Neural progenitor cell (in vitro differentiated cells): Measurements from ENCODE around the gene ST8SIA5. TPM values are rescaled to one million over a fixed set of nuclear protein-coding genes. Genes with fewer than 3 reads are reported as not detected.

Experiments
- DNase-seq: peaks from one replicate; pipeline ENCODE4 v3.0.0-alpha.2; 2016; ENCODE audit warnings: low spot score
- H2AFZ ChIP-seq: fragments of 200-600 bp; sonication (generic); replicated peaks from 2 replicates; pipeline ENCODE4 v1.6.1; 2016; ENCODE audit warnings: antibody characterized with exemption
- H3F3A ChIP-seq: fragments of 200-600 bp; sonication (generic); 2 replicates; pipeline ENCODE4 v1.6.1; 2016; ENCODE audit warnings: antibody characterized with exemption, low read depth
- H3K27ac ChIP-seq: fragments of 200-600 bp; sonication (generic); 2 replicates; pipeline ENCODE4 v1.5.1; 2016; ENCODE audit warnings: mild to moderate bottlenecking
- H3K27me3 ChIP-seq: fragments of 200-600 bp; sonication (generic); 2 replicates; pipeline ENCODE4 v1.6.1; 2016; ENCODE audit warnings: mild to moderate bottlenecking, moderate library complexity
- H3K36me3 ChIP-seq: fragments of 200-600 bp; sonication (generic); 2 replicates; pipeline ENCODE4 v1.5.1; 2016
- H3K4me1 ChIP-seq: fragments of 200-600 bp; sonication (generic); 2 replicates; pipeline ENCODE4 v1.6.1; 2016; ENCODE audit warnings: mixed run types
- H3K4me2 ChIP-seq: fragments of 200-600 bp; sonication (generic); 2 replicates; pipeline ENCODE4 v1.6.1; 2016
- H3K4me3 ChIP-seq: fragments of 200-600 bp; sonication (generic); 2 replicates; pipeline ENCODE4 v1.5.1; 2016
- H3K79me2 ChIP-seq: fragments of 200-600 bp; sonication (generic); 2 replicates; pipeline ENCODE4 v1.6.1; 2016; ENCODE audit warnings: low read depth
- H3K9ac ChIP-seq: fragments of 200-600 bp; sonication (generic); 2 replicates; pipeline ENCODE4 v1.6.1; 2016
- H3K9me3 ChIP-seq: fragments of 200-600 bp; sonication (generic); 2 replicates; pipeline ENCODE4 v1.5.1; 2016; ENCODE audit warnings: low read depth
- H4K20me1 ChIP-seq: fragments of 200-600 bp; sonication (generic); 2 replicates; pipeline ENCODE4 v1.6.1; 2016; ENCODE audit warnings: low read depth
- H3K27ac Mint-ChIP-seq: 3 replicates; pipeline ENCODE4 v1.8.0; 2021; ENCODE audit warnings: mixed read lengths
- H3K27me3 Mint-ChIP-seq: 2 replicates; pipeline ENCODE4 v1.8.0; 2022; ENCODE audit warnings: low read depth, mild to moderate bottlenecking, inconsistent platforms, moderate library complexity, mixed read lengths; ENCODE audit not compliant: insufficient read depth
- H3K36me3 Mint-ChIP-seq: 3 replicates; pipeline ENCODE4 v1.8.0; 2021; ENCODE audit warnings: mixed read lengths
- H3K4me1 Mint-ChIP-seq: 3 replicates; pipeline ENCODE4 v1.8.0; 2021; ENCODE audit warnings: mixed read lengths
- H3K4me3 Mint-ChIP-seq: 3 replicates; pipeline ENCODE4 v1.8.0; 2021; ENCODE audit warnings: mild to moderate bottlenecking, moderate library complexity, mixed read lengths
- H3K9me3 Mint-ChIP-seq: 3 replicates; pipeline ENCODE4 v1.8.0; 2020; ENCODE audit warnings: mixed read lengths
- CTCF ChIP-seq: fragments of 200-600 bp; sonication (generic); IDR thresholded peaks from 2 replicates; pipeline ENCODE4 v1.5.1; 2017; ENCODE audit warnings: antibody characterized with exemption, mild to moderate bottlenecking
- EZH2 ChIP-seq: fragments of 200-600 bp; sonication (generic); IDR thresholded peaks from 2 replicates; pipeline ENCODE4 v1.6.1; 2017; ENCODE audit warnings: antibody characterized with exemption, mild to moderate bottlenecking, moderate library complexity
- EZH2phosphoT487 ChIP-seq: fragments of 200-600 bp; sonication (generic); IDR thresholded peaks from 2 replicates; pipeline ENCODE4 v1.6.1; 2017; ENCODE audit warnings: antibody characterized with exemption
- total RNA-seq: library from RNA; depleted of rRNA; stranded (reverse); fragments of >200 nt; gene quantifications from 2 replicates; pipeline ENCODE4 v1.2.3, GENCODE V29; 2015; ENCODE audit warnings: low replicate concordance

ST8SIA5 gene
- total RNA-seq, 1 donor from 2014 or later, result 0.04 TPM

GRCh38 chr18:46696268-46696667 lies 60.6 kb downstream of the ST8SIA5 start:
- H3K4me1 ChIP-seq, result no peaks in the 10 kb centered on the region
- no peaks in the 10 kb centered on the region for H3K36me3 ChIP-seq
- Mint-ChIP-seq H3K27ac (no peak overlapping the region), H3K36me3 (no peaks in the 10 kb centered on the region), H3K27me3 (peaks cover 5% of the 10 kb centered on the region), H3K4me3 (no peak overlapping the region), H3K4me1 (no peaks in the 10 kb centered on the region), H3K9me3 (peaks cover 5% of the 10 kb centered on the region)
- H3K9ac ChIP-seq, result no peak overlapping the region
- no peaks in the 10 kb centered on the region for H3K27me3 ChIP-seq
- no peak for DNase-seq
- no peak overlapping the region for H2AFZ ChIP-seq
- H3K4me2 ChIP-seq, result no peak overlapping the region
- H3K4me3 ChIP-seq, result no peak overlapping the region
- H3K9me3 ChIP-seq, result no peaks in the 10 kb centered on the region
- H4K20me1 ChIP-seq, result no peaks in the 10 kb centered on the region
- no peak overlapping the region for H3K27ac ChIP-seq
- H3F3A ChIP-seq, result no peaks in the 10 kb centered on the region
- no peaks in the 10 kb centered on the region for H3K79me2 ChIP-seq
- TF ChIP-seq EZH2phosphoT487 (no peak), EZH2 (no peak), CTCF (no peak)

GRCh38 chr18:46693996-46694395 lies 62.9 kb downstream of the ST8SIA5 start:
- Histone ChIP-seq H3K4me2 (no peak overlapping the region), H3F3A (no peaks in the 10 kb centered on the region), H3K9me3 (no peaks in the 10 kb centered on the region), H2AFZ (no peak overlapping the region), H3K36me3 (no peaks in the 10 kb centered on the region), H3K4me3 (no peak overlapping the region), H3K79me2 (no peaks in the 10 kb centered on the region), H3K27ac (no peak overlapping the region), H3K27me3 (no peaks in the 10 kb centered on the region), H3K9ac (no peak overlapping the region), H4K20me1 (no peaks in the 10 kb centered on the region), H3K4me1 (no peaks in the 10 kb centered on the region)
- TF ChIP-seq EZH2 (no peak), EZH2phosphoT487 (no peak), CTCF (no peak)
- peaks cover 5% of the 10 kb centered on the region for H3K27me3 Mint-ChIP-seq
- no peaks in the 10 kb centered on the region for H3K4me1 Mint-ChIP-seq
- no peak overlapping the region for H3K27ac Mint-ChIP-seq
- H3K36me3 Mint-ChIP-seq, result no peaks in the 10 kb centered on the region
- peaks cover 5% of the 10 kb centered on the region for H3K9me3 Mint-ChIP-seq
- DNase-seq, result no peak
- H3K4me3 Mint-ChIP-seq, result no peak overlapping the region

GRCh38 chr18:46688853-46689525 lies 67.9 kb downstream of the ST8SIA5 start:
- H3K27ac Mint-ChIP-seq, result no peak overlapping the region
- H3K4me2 ChIP-seq, result no peak overlapping the region
- peak; percentile 7 for DNase-seq

More at GRCh38 chr18:46688853-46689525, 67.9 kb downstream of the ST8SIA5 start:
- H3K4me3 ChIP-seq, result no peak overlapping the region
- H3K27ac ChIP-seq, result no peak overlapping the region
- Mint-ChIP-seq H3K36me3 (no peaks in the 10 kb centered on the region), H3K4me1 (no peaks in the 10 kb centered on the region), H3K9me3 (no peaks in the 10 kb centered on the region), H3K27me3 (peaks cover 4% of the 10 kb centered on the region), H3K4me3 (no peak overlapping the region)
- H3K9ac ChIP-seq, result no peak overlapping the region
- TF ChIP-seq EZH2, result no peak
- TF ChIP-seq CTCF, result no peak
- no peak for TF ChIP-seq EZH2phosphoT487
- H4K20me1 ChIP-seq, result no peaks in the 10 kb centered on the region
- no peaks in the 10 kb centered on the region for H3K79me2 ChIP-seq
- no peaks in the 10 kb centered on the region for H3K4me1 ChIP-seq
- no peaks in the 10 kb centered on the region for H3K9me3 ChIP-seq
- H3K27me3 ChIP-seq, result no peaks in the 10 kb centered on the region
- no peaks in the 10 kb centered on the region for H3F3A ChIP-seq
- H2AFZ ChIP-seq, result no peak overlapping the region
- H3K36me3 ChIP-seq, result no peaks in the 10 kb centered on the region
